ENCODE data around the gene OSBPL6.

OSBPL6 gene

GRCh38 chr2:178191511-178191910, 2.8 kb upstream of the OSBPL6 start:
- Histone ChIP-seq H3K9me3 (ENCODE audit: insufficient read depth, low read length, severe bottlenecking) (no peaks in the 10 kb centered on the region), H3K36me3 (ENCODE audit: insufficient read depth, low read length) (no peaks in the 10 kb centered on the region), H3K27me3 (ENCODE audit: insufficient read depth, low read length, poor library complexity) (no peaks in the 10 kb centered on the region), H3K4me3 (ENCODE audit: low read depth in 1 of 2, low read length in 2 of 2) (no peak overlapping the region), H4K20me1 (ENCODE audit: insufficient read depth, low read length) (no peaks in the 10 kb centered on the region), H3K4me1 (ENCODE audit: insufficient read depth, low read length) (no peaks in the 10 kb centered on the region), H3K79me2 (ENCODE audit: insufficient read depth, low read length) (no peaks in the 10 kb centered on the region), H3K4me2 (ENCODE audit: insufficient read depth, low read length) (no peak overlapping the region), H2AFZ (ENCODE audit: low read depth, low read length) (no peak overlapping the region), H3K27ac (ENCODE audit: low read length) (no peak overlapping the region), H3K9ac (ENCODE audit: low read depth, low read length) (no peak overlapping the region)
- DNase-seq = no peak
- TF ChIP-seq CTCF (IDR thresholded peaks at IDR 0.05; ENCODE audit: borderline replicate concordance, extremely low read depth, low read length, poor library complexity, severe bottlenecking) = no peak
- TF ChIP-seq EZH2 (IDR thresholded peaks at IDR 0.05; ENCODE audit: borderline replicate concordance, low read depth, low read length, severe bottlenecking) = no peak
- no peak for ATAC-seq (ENCODE audit: insufficient read depth, low read depth)

- Histone ChIP-seq H3K27me3 (ENCODE audit: insufficient read depth, low read length, poor library complexity) (no peaks in the 10 kb centered on the region), H2AFZ (ENCODE audit: low read depth, low read length) (no peak overlapping the region), H3K27ac (ENCODE audit: low read length) (no peak overlapping the region), H3K79me2 (ENCODE audit: insufficient read depth, low read length) (no peaks in the 10 kb centered on the region), H3K9ac (ENCODE audit: low read depth, low read length) (no peak overlapping the region), H3K9me3 (ENCODE audit: insufficient read depth, low read length, severe bottlenecking) (no peaks in the 10 kb centered on the region), H4K20me1 (ENCODE audit: insufficient read depth, low read length) (no peaks in the 10 kb centered on the region), H3K4me1 (ENCODE audit: insufficient read depth, low read length) (no peaks in the 10 kb centered on the region), H3K4me3 (ENCODE audit: low read depth in 1 of 2, low read length in 2 of 2) (no peak overlapping the region), H3K4me2 (ENCODE audit: insufficient read depth, low read length) (no peak overlapping the region), H3K36me3 (ENCODE audit: insufficient read depth, low read length) (no peaks in the 10 kb centered on the region)
- DNase-seq (no peak), ATAC-seq (ENCODE audit: insufficient read depth, low read depth) (no peak)
- TF ChIP-seq EZH2 (IDR thresholded peaks at IDR 0.05; ENCODE audit: borderline replicate concordance, low read depth, low read length, severe bottlenecking) (no peak), CTCF (IDR thresholded peaks at IDR 0.05; ENCODE audit: borderline replicate concordance, extremely low read depth, low read length, poor library complexity, severe bottlenecking) (no peak)
Observed at GRCh38 chr2:178193496-178193822, 853 bp upstream of the OSBPL6 start.

- no peak overlapping the region for H3K4me3 ChIP-seq (ENCODE audit: low read depth in 1 of 2, low read length in 2 of 2)
- no peak overlapping the region for H3K27ac ChIP-seq (ENCODE audit: low read length)
- H2AFZ ChIP-seq (ENCODE audit: low read depth, low read length) = no peak overlapping the region
- DNase-seq (no peak), ATAC-seq (ENCODE audit: insufficient read depth, low read depth) (no peak)
- no peaks in the 10 kb centered on the region for H4K20me1 ChIP-seq (ENCODE audit: insufficient read depth, low read length)
- H3K4me2 ChIP-seq (ENCODE audit: insufficient read depth, low read length) = no peak overlapping the region
- no peaks in the 10 kb centered on the region for H3K4me1 ChIP-seq (ENCODE audit: insufficient read depth, low read length)
- H3K27me3 ChIP-seq (ENCODE audit: insufficient read depth, low read length, poor library complexity) = no peaks in the 10 kb centered on the region
- H3K36me3 ChIP-seq (ENCODE audit: insufficient read depth, low read length) = no peaks in the 10 kb centered on the region
- TF ChIP-seq EZH2 (IDR thresholded peaks at IDR 0.05; ENCODE audit: borderline replicate concordance, low read depth, low read length, severe bottlenecking) (no peak), CTCF (IDR thresholded peaks at IDR 0.05; ENCODE audit: borderline replicate concordance, extremely low read depth, low read length, poor library complexity, severe bottlenecking) (no peak)
- H3K9ac ChIP-seq (ENCODE audit: low read depth, low read length) = no peak overlapping the region
- no peaks in the 10 kb centered on the region for H3K9me3 ChIP-seq (ENCODE audit: insufficient read depth, low read length, severe bottlenecking)
- H3K79me2 ChIP-seq (ENCODE audit: insufficient read depth, low read length) = no peaks in the 10 kb centered on the region
Observed at GRCh38 chr2:178194600-178195389, 483 bp downstream of the OSBPL6 start.
